SK-N-SH (cell line): ENCODE measurements around the gene RGPD3.
"Not testable (repeated sequence)": the region's sequence is repeated elsewhere in the genome, so short reads cannot be mapped to it uniquely, and the experiment has no call there.

ENCODE experiments used
- MAX ChIP-seq: IDR thresholded peaks from 2 replicates; pipeline ENCODE4 v1.4.0; 2012; ENCODE audit warnings: low read depth
- MXI1 ChIP-seq: IDR thresholded peaks from 2 replicates; pipeline ENCODE4 v1.6.1; 2012; ENCODE audit warnings: mild to moderate bottlenecking, low read depth, low read length, improper control_type of control experiment

GRCh38 chr2:106461882-106462281 is 6.3 kb downstream of the RGPD3 start:
- not testable (repeated sequence) for TF ChIP-seq MAX, MXI1
